RWPE1 (cell line): ENCODE measurements around the gene TYSND1.

ENCODE experiments used
- CTCF ChIA-PET: fragments of 350-600 bp; sonication (Branson Sonifier 250); formaldehyde crosslinking; extraction: SDS; loops from one replicate; lab custom pipeline; 2021; lab: Yijun Ruan, JAX
- POLR2A ChIA-PET: fragments of 400-600 bp; formaldehyde crosslinking; extraction: SDS; loops from one replicate; lab custom pipeline; 2020; ENCODE audit warnings: antibody characterized with exemption; ENCODE audit not compliant: low non-redundant PET; lab: Yijun Ruan, JAX
- DNase-seq: peaks from one replicate; pipeline ENCODE4 v3.0.0; 2012; ENCODE audit warnings: low spot score
- H3K27ac ChIP-seq: fragments of 450-650 bp; 2 replicates; pipeline ENCODE4 v1.5.1; 2017
- TF ChIP-seq, protein P1 (sequence below): fragments of 450-650 bp; conservative IDR thresholded peaks from 2 replicates; pipeline ENCODE4 v1.5.1; 2017; ENCODE audit warnings: low read depth, mild to moderate bottlenecking

The TYSND1 gene

DNA sequence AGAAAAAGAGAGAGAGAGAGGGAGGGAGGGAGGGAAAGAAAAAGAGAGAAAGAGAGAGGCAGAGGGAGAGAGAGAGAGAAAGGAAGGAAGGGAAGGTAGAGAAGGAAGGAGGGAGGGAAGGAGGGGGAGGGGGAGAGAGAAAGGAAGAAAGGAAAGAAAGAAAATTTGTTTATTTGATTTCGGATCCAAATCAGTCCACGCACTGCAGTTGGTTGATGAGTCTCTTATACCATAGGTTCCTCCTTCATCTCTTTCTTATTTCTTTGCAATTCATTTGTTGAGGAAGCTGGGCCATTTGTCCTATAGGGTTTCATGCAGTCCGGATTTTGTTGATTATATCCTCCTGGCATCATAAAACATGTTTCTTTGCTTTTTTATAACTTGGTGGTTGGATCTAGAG is 48.2 kb downstream of the TYSND1 start:
- DNase-seq = no peak
- TF ChIP-seq, protein P1, sequence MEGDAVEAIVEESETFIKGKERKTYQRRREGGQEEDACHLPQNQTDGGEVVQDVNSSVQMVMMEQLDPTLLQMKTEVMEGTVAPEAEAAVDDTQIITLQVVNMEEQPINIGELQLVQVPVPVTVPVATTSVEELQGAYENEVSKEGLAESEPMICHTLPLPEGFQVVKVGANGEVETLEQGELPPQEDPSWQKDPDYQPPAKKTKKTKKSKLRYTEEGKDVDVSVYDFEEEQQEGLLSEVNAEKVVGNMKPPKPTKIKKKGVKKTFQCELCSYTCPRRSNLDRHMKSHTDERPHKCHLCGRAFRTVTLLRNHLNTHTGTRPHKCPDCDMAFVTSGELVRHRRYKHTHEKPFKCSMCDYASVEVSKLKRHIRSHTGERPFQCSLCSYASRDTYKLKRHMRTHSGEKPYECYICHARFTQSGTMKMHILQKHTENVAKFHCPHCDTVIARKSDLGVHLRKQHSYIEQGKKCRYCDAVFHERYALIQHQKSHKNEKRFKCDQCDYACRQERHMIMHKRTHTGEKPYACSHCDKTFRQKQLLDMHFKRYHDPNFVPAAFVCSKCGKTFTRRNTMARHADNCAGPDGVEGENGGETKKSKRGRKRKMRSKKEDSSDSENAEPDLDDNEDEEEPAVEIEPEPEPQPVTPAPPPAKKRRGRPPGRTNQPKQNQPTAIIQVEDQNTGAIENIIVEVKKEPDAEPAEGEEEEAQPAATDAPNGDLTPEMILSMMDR = no peak
- CTCF ChIA-PET = interaction anchor here (0.5 to 1.5 kb wide), 4 partner anchors 9 to 343 kb away, joined by 3 to 4 read pairs (median 4); partner anchors contain the start of gene NODAL
- H3K27ac ChIP-seq = no peak overlapping the region
- POLR2A ChIA-PET = no interaction called here

DNA sequence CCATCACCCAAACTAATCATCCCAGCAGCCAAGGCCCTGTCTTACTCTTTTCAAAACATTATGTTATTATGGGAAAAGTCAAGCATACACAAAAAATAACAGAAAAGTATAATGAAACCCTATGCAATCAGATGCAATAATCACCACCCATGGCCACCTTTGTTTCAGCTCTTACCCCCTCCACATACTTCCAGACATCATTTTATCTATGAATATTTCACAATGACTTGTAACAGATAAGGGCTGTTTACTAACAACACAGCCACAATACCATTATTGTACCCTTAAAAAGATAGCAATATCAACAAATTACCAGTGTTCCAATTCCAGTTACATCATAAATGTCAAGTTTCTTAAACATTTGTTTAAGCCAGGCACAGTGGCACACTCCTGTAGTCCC is 49.0 kb downstream of the TYSND1 start:
- no peak for DNase-seq
- H3K27ac ChIP-seq = no peak overlapping the region
- ChIA-PET CTCF (interaction anchor here (0.5 to 1.5 kb wide), 3 partner anchors 10 to 18 kb away, joined by 3 to 6 read pairs (median 4); no protein-coding TSS in a partner anchor), POLR2A (no interaction called here)
- TF ChIP-seq, protein P1 = no peak

DNA sequence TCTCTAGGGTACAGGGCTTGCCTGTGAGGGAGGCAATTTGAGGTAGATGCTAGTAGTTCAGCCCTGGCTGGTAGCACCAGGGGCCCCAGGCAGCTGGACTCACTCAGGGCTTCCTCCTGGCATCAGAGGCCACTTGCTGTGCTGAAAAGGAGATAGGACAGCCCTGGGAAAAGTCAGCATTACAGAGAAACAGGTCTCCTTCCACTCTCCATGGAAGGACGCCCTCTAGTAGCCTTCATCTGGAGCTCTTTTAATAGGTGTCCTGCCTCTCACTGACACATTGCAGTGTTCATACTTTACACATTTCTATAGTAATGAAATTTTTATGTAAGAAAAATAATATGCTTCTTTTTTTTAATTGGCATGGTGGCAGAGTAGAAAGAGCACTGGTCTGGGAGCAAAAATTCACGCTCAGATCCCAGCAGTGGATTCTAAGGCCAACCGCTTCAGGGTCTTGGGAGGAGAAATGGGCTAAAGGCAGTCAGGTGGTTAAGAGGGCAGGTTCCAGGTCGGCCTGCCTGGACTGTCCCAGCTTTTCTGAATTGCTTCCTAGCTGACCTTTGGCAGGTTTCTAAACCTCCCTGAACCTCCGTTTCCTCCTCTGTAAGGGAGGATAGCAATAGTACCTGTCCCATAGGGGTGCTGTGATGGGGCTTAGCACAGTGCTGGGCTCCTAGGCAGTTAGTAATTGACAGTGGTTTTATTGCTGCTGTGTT is 49.6 kb downstream of the TYSND1 start:
- ChIA-PET POLR2A (no interaction called here), CTCF (interaction anchor here (0.5 to 2.3 kb wide), 3 partner anchors 12 to 20 kb away, joined by 4 to 12 read pairs (median 6); no protein-coding TSS in a partner anchor)
- DNase-seq = no peak
- TF ChIP-seq, protein P1 = no peak
- no peak overlapping the region for H3K27ac ChIP-seq

DNA sequence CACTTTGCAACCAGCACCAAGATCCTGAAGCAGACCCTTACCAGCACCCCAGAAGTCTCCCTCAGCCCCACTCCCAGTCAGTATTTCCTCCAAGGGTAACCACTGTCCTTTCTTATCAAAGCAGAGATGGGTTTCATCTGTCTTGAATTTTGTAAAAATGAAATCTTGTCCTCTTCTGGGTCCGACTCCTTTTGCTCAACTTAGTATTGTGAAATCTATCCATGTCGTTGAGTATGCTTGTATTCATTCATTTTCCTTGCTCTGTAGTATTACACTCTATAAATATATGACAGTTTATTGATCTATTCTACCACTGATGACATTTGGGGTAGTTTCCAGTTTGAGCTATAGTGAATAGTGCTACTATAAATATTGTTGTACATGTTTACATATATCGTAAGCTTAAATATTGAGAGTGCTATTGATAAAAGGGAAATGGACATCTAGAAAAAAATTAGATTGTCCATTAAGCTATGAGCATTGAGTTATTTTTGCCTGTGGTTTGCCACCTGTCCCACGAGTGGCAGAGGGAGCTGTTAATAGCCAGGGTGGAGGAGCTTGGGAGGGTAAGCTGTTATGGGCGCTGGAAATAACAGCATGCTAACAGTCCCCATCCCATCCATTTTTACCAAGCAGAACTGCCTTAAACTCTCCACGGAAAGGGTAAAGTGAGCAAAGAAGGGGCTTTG is 50.3 kb downstream of the TYSND1 start:
- no peak overlapping the region for H3K27ac ChIP-seq
- ChIA-PET POLR2A (no interaction called here), CTCF (interaction anchor here (2.3 kb wide), 1 partner anchor 20 kb away, joined by 12 read pairs; no protein-coding TSS in a partner anchor)
- DNase-seq = no peak
- TF ChIP-seq, protein P1 = no peak

DNA sequence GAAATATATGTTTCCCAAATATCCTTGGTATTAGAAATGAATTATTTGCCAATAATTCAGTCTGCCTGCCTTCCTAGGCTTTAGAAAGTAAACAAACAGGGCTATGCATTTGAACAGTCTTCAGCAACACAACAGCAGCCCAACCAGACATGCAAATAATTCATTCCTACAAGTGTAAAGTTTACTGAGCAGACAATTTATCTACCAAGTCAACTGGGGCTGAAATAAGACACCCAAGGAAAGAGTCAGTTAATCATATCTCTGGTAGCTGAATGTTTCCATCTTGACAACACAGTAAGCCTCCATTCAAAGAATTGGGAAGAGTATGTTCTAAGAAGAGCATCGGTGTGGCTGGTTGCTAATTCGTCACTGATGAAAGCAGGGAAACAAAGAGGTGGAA is 52.2 kb downstream of the TYSND1 start:
- POLR2A ChIA-PET = no interaction called here
- TF ChIP-seq, protein P1 = no peak
- CTCF ChIA-PET = interaction anchor here (0.5 to 1.1 kb wide), 3 partner anchors 13 to 110 kb away, joined by 3 to 4 read pairs (median 4); no protein-coding TSS in a partner anchor
- no peak for DNase-seq
- no peak overlapping the region for H3K27ac ChIP-seq

DNA sequence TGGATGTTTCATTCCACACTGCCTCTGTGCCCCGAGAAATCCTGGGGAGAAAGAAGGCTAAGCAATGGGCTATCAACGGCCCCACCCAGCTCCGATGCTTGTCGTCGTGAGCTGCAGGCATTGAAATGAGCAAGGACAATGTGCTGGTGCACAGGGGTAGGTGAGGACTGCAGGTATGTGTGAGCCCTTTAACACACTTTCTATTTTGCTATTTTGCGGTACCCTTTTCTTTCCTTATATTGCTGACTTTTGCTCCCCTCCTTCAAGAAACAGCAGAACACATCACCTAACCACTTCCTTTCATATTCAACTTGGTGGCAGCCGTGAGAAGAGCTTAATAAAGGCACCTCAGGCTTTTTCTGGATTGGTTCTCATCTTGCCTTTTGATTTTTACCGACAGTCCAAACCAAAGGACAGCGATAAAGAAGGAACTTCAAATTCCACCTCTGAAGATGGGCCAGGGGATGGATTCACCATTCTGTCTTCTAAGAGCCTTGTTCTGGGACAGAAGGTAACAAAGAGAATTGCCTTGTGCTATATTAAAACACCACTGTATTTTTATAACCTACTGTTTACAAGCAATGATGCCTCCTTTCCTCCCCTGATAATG is 53.1 kb downstream of the TYSND1 start:
- CTCF ChIA-PET = interaction anchor here (0.8 to 1.1 kb wide), 2 partner anchors 14 to 22 kb away, joined by 4 read pairs; no protein-coding TSS in a partner anchor
- TF ChIP-seq, protein P1 = no peak
- POLR2A ChIA-PET = interaction anchor here (0.5 kb wide), 1 partner anchor 32 kb away, joined by 3 read pairs; no protein-coding TSS in a partner anchor

More for the DNA sequence above, 53.1 kb downstream of the TYSND1 start:
- no peak for DNase-seq
- H3K27ac ChIP-seq = no peak overlapping the region
